ENCODE measurements around the gene INHBB.

- TF ChIP-seq GATA2 (IDR thresholded peaks at IDR 0.05; ENCODE audit: low read depth, low read length) (no peak), GATA3 (IDR thresholded peaks at IDR 0.05; ENCODE audit: low read depth, low read length) (no peak)
Observed at GRCh38 chr2:120396861-120397811, 51.2 kb downstream of the INHBB start.

Measured in SH-SY5Y (cell line).